Choroid plexus epithelial cell (primary cell): Measurements from ENCODE around the gene UPK3A.
A peak's percentile ranks its signal among the peaks of the same experiment; 100 is the strongest.

Source experiments
- DNase-seq: peaks from one replicate; pipeline ENCODE4 v3.0.0-alpha.2; 2010; ENCODE audit warnings: low read depth
- H3K4me3 ChIP-seq: 2 replicates; pipeline ENCODE4 v1.5.1; 2011; ENCODE audit warnings: low read depth, mild to moderate bottlenecking, control low read depth, low read length, moderate library complexity
- TF ChIP-seq, protein P1 (sequence below): conservative IDR thresholded peaks from 2 replicates; pipeline ENCODE4 v1.5.1; 2011; ENCODE audit warnings: low read depth, mild to moderate bottlenecking, control low read depth, inconsistent platforms, low read length, moderate library complexity

Gene UPK3A

DNA sequence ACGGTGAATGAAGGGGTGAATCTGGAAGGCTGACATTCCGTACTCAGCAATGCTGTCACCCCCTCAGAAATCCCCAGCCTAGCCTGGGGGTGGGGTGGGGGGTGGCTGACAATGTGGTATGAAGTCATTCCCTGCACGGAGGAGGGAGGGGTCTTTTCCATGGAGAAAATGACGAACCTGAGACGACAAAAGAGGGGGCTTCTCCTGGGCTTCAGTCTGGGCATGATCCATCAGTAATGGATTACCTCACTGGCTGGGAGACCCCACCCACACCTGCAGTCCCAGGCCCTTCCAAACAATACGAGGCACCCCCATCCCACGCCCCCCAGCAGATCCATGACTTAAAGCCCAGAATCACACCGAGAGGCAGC is 45.1 kb upstream of the UPK3A start:
- TF ChIP-seq, protein P1, sequence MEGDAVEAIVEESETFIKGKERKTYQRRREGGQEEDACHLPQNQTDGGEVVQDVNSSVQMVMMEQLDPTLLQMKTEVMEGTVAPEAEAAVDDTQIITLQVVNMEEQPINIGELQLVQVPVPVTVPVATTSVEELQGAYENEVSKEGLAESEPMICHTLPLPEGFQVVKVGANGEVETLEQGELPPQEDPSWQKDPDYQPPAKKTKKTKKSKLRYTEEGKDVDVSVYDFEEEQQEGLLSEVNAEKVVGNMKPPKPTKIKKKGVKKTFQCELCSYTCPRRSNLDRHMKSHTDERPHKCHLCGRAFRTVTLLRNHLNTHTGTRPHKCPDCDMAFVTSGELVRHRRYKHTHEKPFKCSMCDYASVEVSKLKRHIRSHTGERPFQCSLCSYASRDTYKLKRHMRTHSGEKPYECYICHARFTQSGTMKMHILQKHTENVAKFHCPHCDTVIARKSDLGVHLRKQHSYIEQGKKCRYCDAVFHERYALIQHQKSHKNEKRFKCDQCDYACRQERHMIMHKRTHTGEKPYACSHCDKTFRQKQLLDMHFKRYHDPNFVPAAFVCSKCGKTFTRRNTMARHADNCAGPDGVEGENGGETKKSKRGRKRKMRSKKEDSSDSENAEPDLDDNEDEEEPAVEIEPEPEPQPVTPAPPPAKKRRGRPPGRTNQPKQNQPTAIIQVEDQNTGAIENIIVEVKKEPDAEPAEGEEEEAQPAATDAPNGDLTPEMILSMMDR: no peak
- DNase-seq: no peak
- H3K4me3 ChIP-seq: peak overlapping the region; percentile 64

DNA sequence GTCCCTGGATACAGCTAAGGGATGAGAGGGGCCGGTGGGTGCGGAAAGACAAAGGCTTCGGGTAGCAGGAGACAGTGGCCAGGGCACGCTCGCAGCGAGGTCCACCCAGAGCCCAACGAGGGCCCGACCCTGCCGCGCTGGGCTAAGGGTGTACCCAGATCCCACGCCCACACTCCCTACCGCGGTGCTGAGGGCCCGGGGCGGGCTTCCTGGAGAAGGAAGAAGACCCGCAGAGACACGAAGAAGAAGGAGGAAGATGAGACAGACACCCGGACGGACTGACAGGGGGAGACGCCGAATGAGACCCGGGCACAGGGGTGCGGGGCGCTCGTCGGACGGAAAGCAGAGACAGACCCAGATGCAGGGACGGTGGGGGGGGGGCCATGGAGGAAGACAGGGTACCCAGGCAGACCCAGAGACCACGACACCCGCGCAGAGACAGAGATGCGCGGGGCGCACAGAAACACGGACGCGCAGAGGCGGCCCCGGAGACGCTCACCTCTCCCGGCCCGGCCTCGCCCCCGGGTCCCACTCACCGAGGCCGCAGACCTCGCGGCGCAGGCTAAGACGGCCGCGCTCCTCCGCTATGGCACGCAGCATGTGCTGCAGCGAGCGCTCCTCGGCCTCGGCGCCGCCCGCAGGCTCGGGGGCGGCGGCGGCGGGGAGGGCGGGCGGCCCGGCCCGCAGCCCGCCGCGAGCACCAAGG is 44.5 kb upstream of the UPK3A start:
- DNase-seq: peak; percentile 28
- peak overlapping the region; percentile 64 for H3K4me3 ChIP-seq
- TF ChIP-seq, protein P1: no peak

DNA sequence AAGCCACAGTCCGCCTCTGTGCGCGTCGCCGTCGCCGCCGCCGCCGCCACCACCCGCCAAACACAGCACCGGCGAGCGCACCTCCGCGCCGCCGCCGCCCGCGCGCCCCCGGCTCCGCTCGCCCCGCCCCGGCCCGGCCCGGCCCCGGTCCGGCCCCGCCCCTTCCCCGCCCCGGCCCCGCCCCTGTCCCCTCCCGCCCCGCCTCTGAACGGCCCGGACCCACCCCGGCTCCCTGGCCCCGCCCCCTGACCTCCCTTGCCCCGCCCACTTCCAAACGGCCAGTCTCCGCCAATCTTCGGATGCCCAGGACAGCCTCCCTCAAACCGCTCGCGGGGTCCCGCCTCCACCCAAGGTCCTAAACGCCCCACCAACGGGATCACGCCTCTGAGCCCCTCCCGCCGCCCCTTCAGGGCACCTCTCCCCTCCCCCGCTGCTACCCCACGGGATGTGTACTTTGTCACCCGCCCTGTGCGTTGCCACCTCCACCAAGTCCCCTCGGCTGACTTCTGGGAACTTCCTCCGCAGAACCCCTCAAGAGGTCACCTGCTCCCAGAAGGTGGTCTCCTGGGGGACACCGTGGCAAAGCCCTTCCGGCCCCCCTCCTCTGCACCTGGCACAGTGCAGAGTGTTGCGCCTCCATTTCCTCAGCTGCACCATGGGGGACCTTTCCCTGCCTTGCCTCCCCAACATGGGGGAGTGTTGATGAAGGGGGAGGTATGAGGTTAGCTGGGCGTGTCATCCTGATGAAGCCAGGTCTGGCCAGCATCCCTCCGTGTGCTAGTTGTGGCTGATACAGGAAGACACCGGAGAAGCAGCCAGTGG is 43.7 kb upstream of the UPK3A start, which contains the start of gene KIAA0930:
Gene KIAA0930, minus strand, starts transcription at position 85 of the 822 bp plus-strand sequence. CDS start 191 bp downstream, outside the sequence.
- H3K4me3 ChIP-seq: peak within 1 kb of the TSS; percentile 64
- TF ChIP-seq, protein P1: no peak
- peak; percentile 67 for DNase-seq

DNA sequence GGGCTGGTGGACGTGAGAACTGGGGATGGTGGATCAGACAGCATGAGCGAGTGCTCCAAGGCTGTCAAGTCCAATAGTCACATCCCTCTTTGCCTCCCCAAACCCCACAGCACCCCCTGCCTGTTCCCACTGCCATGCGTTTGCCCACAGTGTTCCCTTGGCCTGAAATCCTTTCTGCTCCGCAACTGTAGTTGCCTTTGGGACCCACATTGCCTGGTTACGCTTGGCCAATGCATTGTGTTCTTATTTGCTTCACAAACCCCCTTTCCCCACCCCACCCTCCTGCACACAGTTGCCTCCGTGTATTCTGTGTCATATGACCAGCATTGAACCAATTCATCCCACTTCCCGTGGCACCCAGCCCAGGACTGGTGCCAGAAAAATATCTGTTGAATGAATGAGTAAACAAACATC is 42.0 kb upstream of the UPK3A start:
- TF ChIP-seq, protein P1: peak; percentile 24
- no peak for DNase-seq
- H3K4me3 ChIP-seq: no peak overlapping the region

DNA sequence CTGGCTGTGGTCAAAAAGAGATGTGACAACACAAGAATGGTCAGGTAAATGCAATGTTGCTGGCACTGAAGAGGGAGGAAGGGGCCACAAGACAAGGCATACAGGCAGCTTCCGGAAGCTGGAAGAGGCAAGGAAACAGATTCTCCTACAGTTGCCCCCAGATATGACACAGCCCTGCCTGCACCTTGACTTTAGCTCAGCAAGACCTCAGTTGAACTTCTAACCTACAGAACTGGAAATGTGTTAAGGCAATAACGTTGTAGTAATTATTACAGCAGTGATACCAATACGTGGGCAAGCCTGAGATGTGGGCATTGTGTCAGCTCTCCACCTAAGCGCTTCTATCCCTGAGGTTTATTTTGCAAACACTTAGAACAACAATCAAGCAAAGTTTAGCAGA is 39.8 kb upstream of the UPK3A start:
- TF ChIP-seq, protein P1: no peak
- no peak for DNase-seq
- no peak overlapping the region for H3K4me3 ChIP-seq

DNA sequence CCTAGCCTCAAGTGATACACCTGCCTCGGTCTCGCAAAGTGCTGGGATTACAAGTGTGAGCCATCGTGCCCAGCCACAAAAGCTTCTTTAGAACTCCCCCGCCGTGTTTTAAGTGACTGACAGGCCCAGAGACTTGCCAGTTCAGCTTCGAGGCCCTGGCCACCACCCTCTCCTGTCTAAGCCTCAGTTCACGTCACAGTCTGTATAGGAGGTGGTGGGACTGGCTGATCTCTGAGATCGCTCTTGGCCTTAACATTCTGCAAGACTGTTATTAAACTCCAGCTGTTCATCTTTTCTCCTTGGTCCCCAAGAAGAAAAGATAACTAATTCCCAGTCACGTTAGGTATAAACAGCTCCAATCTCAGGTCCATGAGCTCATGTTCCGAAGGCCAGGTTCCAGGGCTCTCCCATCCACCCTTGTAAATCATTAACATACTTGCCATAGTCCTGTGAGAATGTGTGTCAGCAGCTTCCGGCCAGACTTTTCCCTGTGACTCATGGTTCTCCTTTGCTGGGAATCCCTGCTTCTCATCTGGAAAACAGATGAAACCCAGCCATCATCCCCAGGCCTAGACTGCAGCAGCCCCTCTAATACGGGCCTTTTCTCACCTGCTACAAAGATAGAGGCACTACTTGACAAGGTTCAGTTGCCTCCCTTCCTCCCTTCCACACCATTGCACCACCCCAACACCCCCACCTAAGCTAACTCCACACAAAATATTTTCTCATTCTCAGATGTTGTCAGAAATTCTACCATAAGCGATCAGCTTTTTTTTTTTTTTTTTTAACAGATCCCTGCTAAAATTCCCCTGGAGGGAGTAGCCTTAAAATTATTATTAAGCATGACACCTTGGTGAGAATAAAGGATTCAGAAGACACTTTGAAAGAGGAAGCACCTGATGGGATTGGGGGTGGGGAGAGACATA is 38.4 kb upstream of the UPK3A start:
- DNase-seq: peak; percentile 88
- H3K4me3 ChIP-seq: no peak overlapping the region
- TF ChIP-seq, protein P1: no peak
